ENCODE results near the gene SGIP1.

SGIP1 gene

DNA sequence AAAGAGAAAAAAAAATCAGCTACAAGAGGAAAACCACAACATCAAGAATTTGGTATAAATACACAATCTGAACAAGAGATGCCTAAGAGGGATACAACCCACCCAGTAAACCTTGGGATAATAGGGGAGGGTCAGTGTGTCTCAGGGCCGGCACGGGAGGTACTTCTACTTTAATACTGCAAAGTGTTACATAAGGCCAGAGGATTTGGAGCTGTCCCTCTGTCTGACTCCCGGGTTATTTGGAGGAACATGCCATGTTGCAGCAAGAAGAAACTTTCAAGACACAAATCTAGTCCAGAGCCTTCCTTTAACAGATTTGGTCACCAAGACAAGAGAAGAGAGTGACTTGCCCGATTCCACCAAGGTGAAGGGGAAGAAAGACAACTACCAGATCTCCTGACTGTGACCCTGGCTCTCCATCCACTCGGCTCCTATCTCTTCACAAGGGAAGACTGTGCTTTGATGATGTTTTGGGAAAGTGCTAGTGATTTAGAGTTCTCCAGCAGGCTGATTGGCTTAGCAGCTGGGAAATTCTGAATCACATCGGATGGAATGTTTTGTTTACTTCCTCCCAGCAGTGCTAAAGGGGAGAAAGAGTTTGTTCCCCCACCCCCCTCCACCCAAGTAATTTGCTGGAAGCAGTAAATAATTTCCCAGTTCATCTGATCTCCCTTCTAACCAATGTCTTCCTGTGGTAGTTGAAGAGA lies 29.3 kb downstream of the SGIP1 start:
- no peak for DNase-seq (ENCODE audit: low spot score)
- no peak for TF ChIP-seq CTCF (IDR thresholded peaks at IDR 0.05; ENCODE audit: extremely low read depth, missing control alignments)

- no peak for DNase-seq (ENCODE audit: low spot score)
- no peak for TF ChIP-seq CTCF (IDR thresholded peaks at IDR 0.05; ENCODE audit: extremely low read depth, missing control alignments)
Observed at GRCh38 chr1:66563941-66564630, 30.1 kb downstream of the SGIP1 start.

GRCh38 chr1:66570196-66570595 lies 36.2 kb downstream of the SGIP1 start:
- no peak for TF ChIP-seq CTCF (IDR thresholded peaks at IDR 0.05; ENCODE audit: extremely low read depth, missing control alignments)
- DNase-seq (ENCODE audit: low spot score): no peak

DNA sequence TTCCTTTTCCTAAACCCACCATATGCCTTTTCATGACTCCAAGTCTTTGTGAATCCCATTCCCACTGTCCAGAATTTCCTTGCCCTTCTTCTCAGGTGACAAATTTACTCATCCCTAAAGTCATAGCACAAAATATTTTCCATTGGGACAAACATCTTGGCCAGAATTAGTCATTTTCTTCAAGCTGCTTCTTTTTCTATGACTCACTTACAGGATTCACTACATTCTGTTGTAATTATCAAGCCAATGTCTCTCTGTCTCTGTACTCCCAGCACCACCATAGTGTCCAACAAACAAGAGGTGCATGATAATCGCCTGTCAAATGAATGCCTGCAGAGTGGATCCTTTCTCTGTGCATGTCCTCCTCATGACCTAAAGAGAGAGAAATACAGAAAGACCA lies 37.8 kb downstream of the SGIP1 start:
- no peak for DNase-seq (ENCODE audit: low spot score)
- TF ChIP-seq CTCF (IDR thresholded peaks at IDR 0.05; ENCODE audit: extremely low read depth, missing control alignments): no peak

DNA sequence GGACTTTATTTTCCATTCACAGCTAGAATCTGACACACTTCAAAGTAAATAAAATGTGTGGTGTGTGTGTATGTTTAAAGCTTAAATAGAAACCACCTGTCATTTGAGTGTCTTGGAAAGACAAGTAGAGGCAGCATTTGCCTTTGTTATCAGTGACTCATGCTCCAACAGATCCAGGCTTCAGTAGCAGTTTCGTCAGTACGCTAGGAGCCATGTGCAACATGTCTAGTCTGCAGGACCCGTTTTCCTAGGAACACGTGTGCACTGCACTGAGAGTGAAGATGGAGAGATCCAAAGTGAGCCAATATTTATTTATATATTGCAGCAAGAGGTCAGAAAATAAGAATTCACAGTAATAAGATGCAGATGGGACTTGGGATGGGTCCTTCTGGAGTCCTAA lies 41.8 kb downstream of the SGIP1 start:
- no peak for TF ChIP-seq CTCF (IDR thresholded peaks at IDR 0.05; ENCODE audit: extremely low read depth, missing control alignments)
- DNase-seq (ENCODE audit: low spot score): no peak

- no peak for DNase-seq (ENCODE audit: low spot score)
- TF ChIP-seq CTCF (IDR thresholded peaks at IDR 0.05; ENCODE audit: extremely low read depth, missing control alignments): no peak
Observed at GRCh38 chr1:66576645-66577044, 42.7 kb downstream of the SGIP1 start.

- DNase-seq (ENCODE audit: low spot score): no peak
- TF ChIP-seq CTCF (IDR thresholded peaks at IDR 0.05; ENCODE audit: extremely low read depth, missing control alignments): no peak
Observed at GRCh38 chr1:66578841-66579240, 44.9 kb downstream of the SGIP1 start.

Data from GM20000 (cell line).